Activated T-cell treated with anti-CD3 and anti-CD28 coated beads for 48 hours (primary cell): Measurements from ENCODE around the gene QRICH2.
A peak's percentile ranks its signal among the peaks of the same experiment; 100 is the strongest.
"Not testable (repeated sequence)": the region's sequence is repeated elsewhere in the genome, so short reads cannot be mapped to it uniquely, and the experiment has no call there.

Source experiments
- DNase-seq: peaks from one replicate; pipeline ENCODE4 v3.0.0-alpha.2; 2020; ENCODE audit warnings: low read depth

The QRICH2 gene

GRCh38 chr17:76278268-76278908 is 29.7 kb downstream of the QRICH2 start:
- no peak for DNase-seq

- no peak for DNase-seq
Observed at GRCh38 chr17:76277300-76278267, 30.5 kb downstream of the QRICH2 start.

- no peak for DNase-seq
Observed at GRCh38 chr17:76276461-76277299, 31.4 kb downstream of the QRICH2 start.

- DNase-seq = no peak
Observed at GRCh38 chr17:76276069-76276431, 32.0 kb downstream of the QRICH2 start.

GRCh38 chr17:76275382-76276068 is 32.6 kb downstream of the QRICH2 start:
- DNase-seq = no peak

- no peak for DNase-seq
Observed at GRCh38 chr17:76274112-76274956, 33.7 kb downstream of the QRICH2 start.

GRCh38 chr17:76273445-76274111 is 34.5 kb downstream of the QRICH2 start:
- DNase-seq = no peak

- DNase-seq = peak; percentile 67
Observed at GRCh38 chr17:76272541-76273444, 35.3 kb downstream of the QRICH2 start.

GRCh38 chr17:76271669-76272540 is 36.2 kb downstream of the QRICH2 start:
- peak; percentile 88 for DNase-seq

GRCh38 chr17:76270770-76271668 is 37.1 kb downstream of the QRICH2 start:
- no peak for DNase-seq

- no peak for DNase-seq
Observed at GRCh38 chr17:76270127-76270592, 37.9 kb downstream of the QRICH2 start.

GRCh38 chr17:76268991-76269981 is 38.8 kb downstream of the QRICH2 start:
- DNase-seq = no peak

GRCh38 chr17:76268015-76268749 is 39.9 kb downstream of the QRICH2 start:
- peak; percentile 76 for DNase-seq

GRCh38 chr17:76267581-76268001 is 40.5 kb downstream of the QRICH2 start:
- DNase-seq = not testable (repeated sequence)

GRCh38 chr17:76267051-76267576 is 41.0 kb downstream of the QRICH2 start:
- no peak for DNase-seq
